A549 (cell line): ENCODE data around the gene SORCS2.

Experiments
- CEBPB ChIP-seq, 2 experiments: fragments of >200 bp in 1 of 2; sonication (Bioruptor Twin) in 1 of 2; formaldehyde crosslinking in 1 of 2; IDR thresholded peaks; 2 replicates each; pipeline ENCODE4 v1.6.1; 2012 to 2016
- CHD2 ChIP-seq: fragments of 150-350 bp; IDR thresholded peaks from 2 replicates; pipeline ENCODE4 v1.6.1; 2014; ENCODE audit warnings: low read length; ENCODE audit not compliant: partially characterized antibody
- CTCF ChIP-seq: fragments of >200 bp; sonication (Bioruptor Twin); formaldehyde crosslinking; IDR thresholded peaks from 3 replicates; pipeline ENCODE4 v1.5.1; 2016
- EP300 ChIP-seq, 2 experiments: fragments of >200 bp; sonication (Bioruptor Twin); formaldehyde crosslinking; IDR thresholded peaks; 2 replicates in 1 of 2; 3 replicates in 1 of 2; pipeline ENCODE4 v1.6.1; 2016 to 2017
- ESRRA ChIP-seq: fragments of 150-350 bp; IDR thresholded peaks from 2 replicates; pipeline ENCODE4 v1.6.1; 2014; ENCODE audit warnings: mild to moderate bottlenecking, low read length, borderline replicate concordance
- HOXA7 ChIP-seq: fragments of 250-450 bp; sonication (Bioruptor Pico); IDR thresholded peaks from 2 replicates; pipeline ENCODE4 v1.5.0; 2020; ENCODE audit warnings: mild to moderate bottlenecking, moderate library complexity
- JUNB ChIP-seq: fragments of >200 bp; sonication (Bioruptor Twin); formaldehyde crosslinking; IDR thresholded peaks from 2 replicates; pipeline ENCODE4 v1.6.1; 2016
- PBX3 ChIP-seq: IDR thresholded peaks from 2 replicates; pipeline ENCODE4 v1.6.1; 2012
- POLR2A ChIP-seq: IDR thresholded peaks from 2 replicates; pipeline ENCODE4 v1.6.1; 2012; ENCODE audit warnings: mild to moderate bottlenecking, low read length
- REST ChIP-seq: fragments of 200-600 bp; sonication (generic); IDR thresholded peaks from 2 replicates; pipeline ENCODE4 v1.6.1; 2016; ENCODE audit warnings: antibody characterized with exemption, mild to moderate bottlenecking, moderate library complexity

- TF ChIP-seq REST (no peak), CTCF (no peak), EP300 (IDR thresholded peaks at IDR 0.05) (no peak), JUNB (no peak), POLR2A (no peak), ESRRA (no peak), HOXA7 (no peak), PBX3 (no peak), CHD2 (no peak), CEBPB (IDR thresholded peaks at IDR 0.05) (no peak)
Measured at GRCh38 chr4:7478665-7479064, 286.3 kb downstream of the SORCS2 start.
